HG02763 (cell line): ENCODE measurements around the gene SYNE1.
"Not testable (repeated sequence)": the region's sequence is repeated elsewhere in the genome, so short reads cannot be mapped to it uniquely, and the experiment has no call there.

Experiments
- ATAC-seq: cut with Tn5 transposase; IDR thresholded peaks from one replicate; pipeline ENCODE4 v1.9.1; 2021; ENCODE audit warnings: mild to moderate bottlenecking, moderate library complexity; ENCODE audit not compliant: unreplicated experiment

Gene SYNE1

DNA sequence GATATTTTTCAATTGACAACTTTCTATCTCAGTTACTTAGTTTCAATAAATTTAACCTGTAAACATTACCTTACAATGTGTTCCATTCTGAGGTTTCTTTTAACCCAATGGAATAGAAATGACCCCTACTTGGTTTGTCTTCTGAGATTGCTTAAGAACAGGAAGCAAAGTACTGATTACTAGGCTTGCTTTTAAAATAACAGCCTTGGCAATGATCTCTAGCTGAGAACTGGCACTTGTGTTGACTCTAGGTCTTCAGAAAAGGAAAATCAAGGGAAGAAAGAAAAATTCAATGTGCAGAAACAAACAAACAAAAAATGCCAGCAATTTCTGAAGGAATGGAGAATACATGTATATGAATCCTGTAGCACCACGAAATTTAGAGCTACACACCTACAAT lies 66.1 kb downstream of the SYNE1 start:
- no peak for ATAC-seq

DNA sequence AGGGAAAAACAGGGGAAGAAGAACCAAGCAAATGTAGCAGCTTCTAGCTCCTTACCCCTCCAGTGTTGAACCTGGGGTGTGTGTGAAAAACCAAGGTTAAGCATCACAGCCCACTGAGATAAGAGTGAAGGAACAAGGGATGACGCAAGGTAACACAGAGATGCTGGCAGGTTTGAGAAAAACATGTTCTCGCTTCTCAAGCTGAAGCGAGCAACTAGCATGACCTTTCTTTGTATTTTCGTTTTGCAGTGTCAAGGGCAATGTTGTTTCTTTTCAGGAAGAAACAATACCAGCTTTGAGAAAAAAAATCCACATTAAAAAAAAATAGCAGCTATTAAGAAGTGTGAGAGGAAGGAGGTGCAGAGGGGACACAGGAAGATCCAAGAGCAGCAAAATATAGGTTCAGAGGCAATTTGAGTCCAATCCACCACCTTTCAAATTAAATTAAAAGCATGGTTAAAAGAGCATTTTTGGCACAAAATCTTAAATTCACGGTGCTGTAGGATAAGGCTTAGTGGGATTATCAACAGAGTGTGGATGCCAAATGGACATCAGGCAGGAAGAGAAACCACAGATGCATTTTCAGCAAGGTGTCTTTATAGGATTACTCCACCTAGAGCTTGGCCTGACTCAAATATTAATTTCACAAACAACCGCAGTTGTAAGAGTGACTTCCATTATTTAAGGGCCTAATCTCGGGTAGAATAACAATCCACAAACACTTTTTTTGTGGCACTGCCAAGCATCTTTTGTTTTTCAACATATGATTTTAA lies 70.9 kb downstream of the SYNE1 start:
- no peak for ATAC-seq

DNA sequence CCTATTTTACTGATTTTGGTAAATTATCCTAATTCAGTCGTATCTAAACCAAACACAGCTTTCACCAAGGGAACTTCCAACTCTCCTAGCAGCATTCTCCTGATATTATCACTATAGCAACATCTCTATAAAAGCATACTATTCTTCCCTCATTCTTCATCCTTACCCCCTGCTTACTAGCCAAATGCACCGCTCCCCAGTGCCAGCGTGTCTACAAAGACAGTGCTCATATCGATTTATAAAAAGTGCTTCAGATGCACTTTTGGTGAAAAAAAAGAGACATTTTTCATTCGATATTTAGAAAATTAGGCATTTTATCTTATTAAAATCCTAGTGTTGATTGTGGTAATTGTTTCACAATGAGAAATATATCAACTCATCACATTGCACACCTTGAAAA lies 74.0 kb downstream of the SYNE1 start:
- no peak for ATAC-seq

DNA sequence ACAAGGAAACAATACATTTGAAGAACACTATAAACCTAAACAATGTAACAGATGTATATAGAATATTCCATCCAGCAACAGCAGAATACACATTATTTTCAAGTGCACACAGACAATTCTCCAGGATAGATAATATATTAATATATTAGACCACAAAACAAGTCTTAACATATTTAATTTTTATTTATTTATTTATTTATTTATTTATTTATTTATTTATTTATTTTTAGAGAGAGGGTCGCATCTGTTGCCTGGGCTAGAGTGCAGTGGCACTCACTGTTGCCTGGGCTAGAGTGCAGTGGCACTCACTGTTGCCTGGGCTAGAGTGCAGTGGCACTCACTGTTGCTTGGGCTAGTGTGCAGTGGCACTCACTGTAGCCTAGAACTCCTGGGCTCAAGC lies 78.4 kb downstream of the SYNE1 start:
- not testable (repeated sequence) for ATAC-seq

DNA sequence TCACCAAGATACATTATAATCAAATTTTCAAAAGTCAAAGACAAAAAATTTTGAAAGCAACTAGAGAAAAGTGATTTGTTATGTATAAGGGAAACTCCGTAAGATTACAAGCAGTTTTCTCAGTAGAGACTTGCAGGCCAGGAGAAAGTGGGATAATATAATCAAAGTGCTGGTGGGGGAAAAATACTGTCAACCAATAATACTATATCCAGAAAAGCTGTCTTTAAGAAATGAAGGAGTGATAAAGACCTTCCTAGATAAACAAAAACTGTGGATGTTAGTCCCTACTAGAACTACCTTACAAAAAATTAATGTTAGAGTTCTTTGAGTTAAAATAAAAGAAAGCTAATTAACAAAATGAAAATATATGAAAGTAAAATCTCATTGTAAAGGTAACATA lies 79.7 kb downstream of the SYNE1 start:
- no peak for ATAC-seq

- no peak for ATAC-seq
These were observed 82.3 kb downstream of the SYNE1 start for GRCh38 chr6:152554851-152555250.

DNA sequence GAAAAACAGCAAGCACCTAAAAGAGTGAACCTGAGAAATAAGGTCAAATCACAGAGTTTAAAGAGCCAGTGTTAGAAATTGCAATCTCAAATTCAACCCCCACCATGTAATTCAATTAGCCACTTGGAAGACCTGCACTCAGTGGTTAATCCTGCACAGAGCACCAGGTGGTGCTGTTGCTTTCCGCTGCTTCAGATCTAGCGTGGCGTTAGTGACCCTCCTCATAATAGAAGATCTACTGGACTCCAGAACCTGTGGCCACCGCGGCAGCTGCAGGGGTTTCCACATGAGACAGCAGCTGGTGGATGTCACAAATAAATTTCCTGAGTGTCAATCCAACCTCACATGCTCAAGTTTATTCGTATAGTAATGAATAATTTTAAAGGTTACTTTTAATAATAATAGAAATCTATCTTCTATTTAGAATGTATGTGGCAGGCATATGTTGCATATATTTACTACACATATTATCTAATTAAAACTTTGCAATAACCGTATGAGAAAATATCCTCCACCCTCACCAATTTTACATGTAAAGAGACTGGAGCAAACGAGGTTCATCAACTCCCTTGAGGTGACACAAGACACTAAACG lies 84.4 kb downstream of the SYNE1 start:
- peak; percentile 87 for ATAC-seq

- no peak for ATAC-seq
These were observed 93.6 kb downstream of the SYNE1 start for GRCh38 chr6:152543519-152543918.

- no peak for ATAC-seq
These were observed 96.8 kb downstream of the SYNE1 start for GRCh38 chr6:152540381-152540780.

DNA sequence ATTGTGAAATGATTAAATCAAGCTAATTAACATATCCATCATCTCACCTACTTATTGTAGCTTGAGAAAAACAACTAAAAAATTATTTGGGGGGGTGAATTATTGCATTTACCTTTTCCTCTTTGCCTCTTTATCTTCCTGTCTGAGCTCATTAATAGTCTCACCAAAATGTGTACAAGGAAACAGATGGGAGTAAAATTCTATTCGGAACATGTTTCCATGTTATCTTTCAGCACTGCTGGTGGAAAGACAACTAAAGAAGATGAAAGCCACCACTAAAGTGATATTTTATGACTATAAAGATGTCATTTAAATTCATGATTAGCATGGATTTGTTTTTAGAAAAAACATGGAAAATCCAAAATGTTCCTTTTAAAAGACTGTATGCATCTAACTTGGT lies 102.6 kb downstream of the SYNE1 start:
- no peak for ATAC-seq

DNA sequence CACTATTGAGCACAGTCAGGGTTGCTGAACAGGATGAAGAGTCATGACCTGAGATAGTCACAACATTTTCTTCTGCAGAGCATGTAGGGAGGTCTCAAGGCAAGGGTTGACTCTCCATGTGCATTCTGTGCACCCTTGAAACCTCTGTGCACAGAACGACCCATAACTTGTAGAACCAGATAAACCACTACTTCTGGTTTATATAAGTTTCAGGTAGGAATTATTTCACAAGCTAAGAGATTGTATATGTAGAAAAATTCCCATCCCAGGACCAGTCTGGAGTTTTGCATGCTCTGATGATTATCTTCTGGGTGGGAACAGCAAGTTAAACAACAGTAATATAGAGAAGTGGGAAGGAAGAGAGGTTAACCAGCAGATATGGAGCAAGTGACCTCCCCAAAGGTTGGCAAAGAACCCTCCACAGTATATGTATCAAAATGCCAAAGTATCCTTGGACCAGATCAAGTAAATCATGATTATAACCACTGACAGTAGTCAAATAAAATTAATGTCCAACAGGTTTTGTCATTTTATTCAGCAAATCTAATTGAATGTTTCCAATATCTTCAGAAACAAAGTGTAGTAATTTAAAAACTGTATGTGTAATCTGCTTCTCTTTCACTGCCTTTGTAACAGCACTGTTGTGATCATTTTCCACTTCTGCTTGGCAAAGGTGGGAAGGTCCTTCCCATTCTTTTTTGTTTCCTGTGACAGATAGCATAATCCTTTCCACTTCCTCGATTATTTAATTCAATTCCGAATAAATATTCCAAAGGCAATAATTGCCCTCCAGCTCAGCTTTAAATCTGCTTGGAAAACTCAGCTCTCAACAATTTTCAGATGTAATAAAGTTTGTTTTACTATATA lies 104.4 kb downstream of the SYNE1 start:
- no peak for ATAC-seq

GRCh38 chr6:152531659-152532058 lies 105.5 kb downstream of the SYNE1 start:
- no peak for ATAC-seq

- ATAC-seq, result no peak
These were observed 107.8 kb downstream of the SYNE1 start for GRCh38 chr6:152529369-152529768.

GRCh38 chr6:152514120-152514519 lies 123.0 kb downstream of the SYNE1 start:
- not testable (repeated sequence) for ATAC-seq

DNA sequence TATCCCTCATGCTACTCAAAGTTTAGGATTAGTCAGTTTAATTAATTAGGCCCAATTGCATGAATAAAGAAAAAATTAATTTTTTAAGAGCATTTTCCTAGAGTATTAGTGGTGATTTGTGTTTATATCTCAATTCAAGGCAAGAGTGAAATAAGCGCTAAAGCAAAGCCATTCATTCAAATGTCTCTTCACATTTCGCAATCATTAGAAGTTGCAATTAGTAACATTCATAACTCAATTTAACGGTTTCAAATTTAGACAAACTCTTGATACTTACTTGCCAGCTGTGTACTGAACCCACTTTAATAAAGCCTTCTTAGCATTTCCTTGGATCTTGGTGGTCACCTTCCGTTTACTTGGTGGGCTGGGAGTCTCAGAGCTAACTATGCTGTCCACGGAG lies 127.2 kb downstream of the SYNE1 start:
- ATAC-seq, result no peak

DNA sequence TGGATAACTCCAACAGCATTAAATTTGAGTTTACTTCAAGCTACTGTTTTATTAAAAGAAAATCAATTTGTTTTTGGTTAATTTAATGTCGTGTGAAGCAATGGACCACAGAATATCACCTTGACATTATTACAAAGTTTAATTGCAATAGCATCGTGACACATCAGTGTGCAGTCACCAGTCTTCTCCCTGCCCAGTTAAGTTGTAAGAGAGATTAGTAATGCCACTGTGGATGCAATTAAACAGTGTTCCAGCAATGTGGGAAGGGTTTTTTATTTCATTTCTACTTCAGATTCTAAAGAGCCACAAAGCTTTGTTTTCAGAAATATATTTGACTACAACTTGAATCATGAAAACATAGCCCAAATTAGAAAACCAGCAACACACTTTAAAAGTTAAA lies 128.7 kb downstream of the SYNE1 start:
- no peak for ATAC-seq

DNA sequence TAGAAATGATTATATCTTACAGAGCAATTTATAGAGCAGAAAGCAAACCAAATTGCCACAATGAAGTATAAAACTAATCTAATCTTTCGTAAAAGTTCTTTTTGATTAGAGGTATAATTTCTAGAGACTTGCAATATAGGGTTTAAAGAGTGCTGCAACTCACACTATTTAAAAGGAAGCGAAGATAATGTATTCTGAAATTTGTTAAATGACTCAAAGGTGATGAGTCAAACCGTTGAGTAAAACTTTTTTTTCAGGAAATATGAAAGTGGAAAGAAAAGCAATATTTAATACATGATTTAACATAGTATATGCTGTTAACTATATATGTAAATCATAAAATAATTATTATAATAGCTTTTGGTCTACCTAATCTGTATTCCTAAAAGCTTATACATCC lies 133.6 kb downstream of the SYNE1 start:
- no peak for ATAC-seq

DNA sequence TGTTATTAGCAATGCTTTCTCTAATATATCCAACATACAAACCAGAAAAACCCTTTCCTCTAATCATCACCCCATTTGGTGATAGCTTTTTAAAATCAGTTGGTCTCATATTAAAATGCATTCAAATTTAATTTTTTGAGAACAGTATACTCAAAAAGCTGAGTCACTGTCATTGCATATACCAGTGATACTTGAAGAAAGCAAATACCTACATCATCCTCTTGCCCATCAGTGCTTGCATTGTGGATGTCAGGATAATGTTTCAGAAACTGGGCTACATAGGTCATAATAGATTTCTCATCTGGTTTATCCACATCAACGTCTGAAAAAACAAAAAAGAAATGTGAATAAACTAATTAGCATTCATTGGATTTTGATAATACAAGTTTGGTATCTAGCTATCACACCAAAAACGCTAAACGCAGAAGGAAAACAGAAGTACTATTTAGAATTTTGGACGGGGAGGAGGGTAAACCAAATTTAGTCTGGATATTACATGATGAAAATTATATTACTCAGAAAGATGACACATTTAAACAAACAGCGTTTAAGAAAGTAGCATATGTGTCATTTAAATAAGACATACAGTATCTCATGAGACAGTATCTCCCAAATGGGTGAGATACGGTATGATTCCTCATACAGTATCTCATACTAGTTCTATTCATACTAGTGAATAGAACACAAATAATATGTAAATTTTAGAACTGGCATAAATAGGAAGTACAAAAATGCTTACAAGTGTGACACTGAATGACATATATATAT lies 134.6 kb downstream of the SYNE1 start:
- ATAC-seq, result no peak

- ATAC-seq, result no peak
These were observed 137.2 kb downstream of the SYNE1 start for GRCh38 chr6:152499931-152500330.

DNA sequence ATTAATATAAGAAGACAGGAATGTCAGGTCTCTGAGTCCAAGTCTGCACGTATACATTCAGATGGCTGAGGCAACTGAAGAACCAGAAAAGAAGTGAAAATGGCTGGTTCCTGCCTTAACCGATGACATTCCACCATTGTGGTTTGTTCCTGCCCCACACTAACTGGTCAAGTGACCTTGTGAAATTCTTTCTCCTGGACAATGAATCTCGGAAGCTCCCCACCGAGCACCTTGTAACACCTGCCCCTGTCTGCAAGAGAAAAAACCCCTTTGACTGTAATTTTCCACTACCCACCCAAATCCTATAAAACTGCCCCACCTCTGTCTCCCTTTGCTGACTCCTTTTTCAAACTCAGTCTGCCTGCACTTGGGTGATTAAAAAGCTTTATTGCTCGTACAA lies 140.4 kb downstream of the SYNE1 start:
- ATAC-seq, result no peak

- ATAC-seq, result not testable (repeated sequence)
These were observed 141.7 kb downstream of the SYNE1 start for GRCh38 chr6:152495456-152495855.
